Measurements from ENCODE around the gene KMT2C. TPM values are rescaled to one million over a fixed set of nuclear protein-coding genes. Genes with fewer than 3 reads are reported as not detected.

KMT2C gene
- polyA plus RNA-seq, 1 experiment, result 16.7 TPM

GRCh38 chr7:152148706-152149105 lies 287.1 kb downstream of the KMT2C start:
- CTCF ChIA-PET, result interaction anchor here (0.9 kb wide), 1 partner anchor 9 kb away, joined by 3 read pairs; no protein-coding TSS in a partner anchor
- H3K4me3 ChIP-seq (ENCODE audit: low read depth, low read length), result no peak overlapping the region
- H3K27me3 ChIP-seq (ENCODE audit: control insufficient read depth, insufficient read depth, low read length), result no peaks in the 10 kb centered on the region

GRCh38 chr7:152145853-152146466 lies 289.8 kb downstream of the KMT2C start:
- H3K27me3 ChIP-seq (ENCODE audit: control insufficient read depth, insufficient read depth, low read length), result no peaks in the 10 kb centered on the region
- CTCF ChIA-PET, result interaction anchor here (0.6 to 2.4 kb wide), 8 partner anchors 9 to 629 kb away, joined by 3 to 11 read pairs (median 4); no protein-coding TSS in a partner anchor
- H3K27ac ChIP-seq (ENCODE audit: low read depth, low read length), result no peak overlapping the region
- DNase-seq (ENCODE audit: low read depth, low spot score), result peak; percentile 8
- no peak overlapping the region for H3K4me3 ChIP-seq (ENCODE audit: low read depth, low read length)
- no peaks in the 10 kb centered on the region for H3K9me3 ChIP-seq (ENCODE audit: control insufficient read depth, insufficient read depth, low read length)
- TF ChIP-seq CTCF (IDR thresholded peaks at IDR 0.05; ENCODE audit: low read depth, low read length), result peak; percentile 72
- POLR2A ChIA-PET, result no interaction called here

More at GRCh38 chr7:152148706-152149105, 287.1 kb downstream of the KMT2C start:
- POLR2A ChIA-PET, result no interaction called here
- DNase-seq (ENCODE audit: low read depth, low spot score), result no peak
- no peak overlapping the region for H3K27ac ChIP-seq (ENCODE audit: low read depth, low read length)
- TF ChIP-seq CTCF (IDR thresholded peaks at IDR 0.05; ENCODE audit: low read depth, low read length), result no peak
- H3K9me3 ChIP-seq (ENCODE audit: control insufficient read depth, insufficient read depth, low read length), result no peaks in the 10 kb centered on the region

GRCh38 chr7:152144557-152145245 lies 291.1 kb downstream of the KMT2C start:
- Histone ChIP-seq H3K27ac (ENCODE audit: low read depth, low read length) (no peak overlapping the region), H3K27me3 (ENCODE audit: control insufficient read depth, insufficient read depth, low read length) (no peaks in the 10 kb centered on the region), H3K9me3 (ENCODE audit: control insufficient read depth, insufficient read depth, low read length) (no peaks in the 10 kb centered on the region), H3K4me3 (ENCODE audit: low read depth, low read length) (no peak overlapping the region)
- DNase-seq (ENCODE audit: low read depth, low spot score), result no peak
- no peak for TF ChIP-seq CTCF (IDR thresholded peaks at IDR 0.05; ENCODE audit: low read depth, low read length)
- POLR2A ChIA-PET, result no interaction called here
- CTCF ChIA-PET, result interaction anchor here (0.5 to 2.4 kb wide), 6 partner anchors 8 to 188 kb away, joined by 3 to 11 read pairs (median 4); no protein-coding TSS in a partner anchor

GRCh38 chr7:152142976-152143595 lies 292.7 kb downstream of the KMT2C start:
- Histone ChIP-seq H3K27ac (ENCODE audit: low read depth, low read length) (no peak overlapping the region), H3K27me3 (ENCODE audit: control insufficient read depth, insufficient read depth, low read length) (no peaks in the 10 kb centered on the region), H3K4me3 (ENCODE audit: low read depth, low read length) (no peak overlapping the region), H3K9me3 (ENCODE audit: control insufficient read depth, insufficient read depth, low read length) (peaks cover 2% of the 10 kb centered on the region; the same call in 1 of the 2 replicates)
- ChIA-PET CTCF (no interaction called here), POLR2A (no interaction called here)
- TF ChIP-seq CTCF (IDR thresholded peaks at IDR 0.05; ENCODE audit: low read depth, low read length), result no peak
- DNase-seq (ENCODE audit: low read depth, low spot score), result no peak

- TF ChIP-seq CTCF (IDR thresholded peaks at IDR 0.05; ENCODE audit: low read depth, low read length), result no peak
- ChIA-PET CTCF (interaction anchor here (1.4 kb wide), 1 partner anchor 9 kb away, joined by 3 read pairs; no protein-coding TSS in a partner anchor), POLR2A (no interaction called here)
- Histone ChIP-seq H3K9me3 (ENCODE audit: control insufficient read depth, insufficient read depth, low read length) (peaks cover 2% of the 10 kb centered on the region; the same call in 1 of the 2 replicates), H3K4me3 (ENCODE audit: low read depth, low read length) (no peak overlapping the region), H3K27me3 (ENCODE audit: control insufficient read depth, insufficient read depth, low read length) (no peaks in the 10 kb centered on the region), H3K27ac (ENCODE audit: low read depth, low read length) (no peak overlapping the region)
- DNase-seq (ENCODE audit: low read depth, low spot score), result no peak
Observed at GRCh38 chr7:152140560-152140959, 295.2 kb downstream of the KMT2C start.
